Upper lobe of right lung (tissue), 1 donor: ENCODE measurements around the gene BABAM2. TPM values are rescaled to one million over a fixed set of nuclear protein-coding genes. Genes with fewer than 3 reads are reported as not detected.
"Not testable (repeated sequence)": the region's sequence is repeated elsewhere in the genome, so short reads cannot be mapped to it uniquely, and the experiment has no call there.

Experiments used
- ATAC-seq: fragments of 200-7000 bp; cut with Tn5 transposase; one replicate; pipeline ENCODE4 v1.9.1; 2020; ENCODE audit warnings: mild to moderate bottlenecking, moderate library complexity
- DNase-seq: peaks from one replicate; pipeline ENCODE4 v3.0.0-alpha.2; 2020
- H3K27ac ChIP-seq: fragments of 200-600 bp; one replicate; pipeline ENCODE4 v1.8.0; 2022
- H3K27me3 ChIP-seq: fragments of 200-600 bp; one replicate; pipeline ENCODE4 v1.8.0; 2022; ENCODE audit warnings: mild to moderate bottlenecking
- H3K36me3 ChIP-seq: fragments of 200-600 bp; one replicate; pipeline ENCODE4 v1.8.0; 2022
- H3K4me1 ChIP-seq: fragments of 200-600 bp; one replicate; pipeline ENCODE4 v1.8.0; 2022
- H3K4me3 ChIP-seq: fragments of 200-600 bp; one replicate; pipeline ENCODE4 v1.8.0; 2022; ENCODE audit warnings: mild to moderate bottlenecking
- H3K9me3 ChIP-seq: fragments of 200-600 bp; one replicate; pipeline ENCODE4 v1.8.0; 2022
- intact Hi-C: fragments of 100-400 bp; cut with DNase I; formaldehyde crosslinking; loops from one replicate; pipeline ENCODE4 v1.11.0; 2022
- total RNA-seq: library from RNA; stranded (reverse); fragmentation: NEBNext Ultra II Directional; extraction: Animal tissue kit (Norgen Biotek cat#: 25700); gene quantifications from one replicate; pipeline ENCODE4 v1.2.1, GENCODE V29; 2021
- TF ChIP-seq, protein P1 (sequence below): fragments of 200-600 bp; IDR thresholded peaks from one replicate; pipeline ENCODE4 v1.8.0; 2022; ENCODE audit warnings: antibody characterized with exemption
- donor health status: DM: no; HTN: yes; CAD: no; lungs with severe emphysema.

BABAM2 gene
- total RNA-seq, 1 donor from 2014 or later, result 36.2 TPM

- Histone ChIP-seq H3K9me3 (no peaks in the 10 kb centered on the region), H3K27ac (no peak overlapping the region), H3K4me1 (peaks cover 12% of the 10 kb centered on the region), H3K27me3 (no peaks in the 10 kb centered on the region), H3K4me3 (no peak overlapping the region), H3K36me3 (no peaks in the 10 kb centered on the region)
- no peak for ATAC-seq
- intact Hi-C loops, result no loop called here
- peak; percentile 63 for DNase-seq
- TF ChIP-seq, protein P1, sequence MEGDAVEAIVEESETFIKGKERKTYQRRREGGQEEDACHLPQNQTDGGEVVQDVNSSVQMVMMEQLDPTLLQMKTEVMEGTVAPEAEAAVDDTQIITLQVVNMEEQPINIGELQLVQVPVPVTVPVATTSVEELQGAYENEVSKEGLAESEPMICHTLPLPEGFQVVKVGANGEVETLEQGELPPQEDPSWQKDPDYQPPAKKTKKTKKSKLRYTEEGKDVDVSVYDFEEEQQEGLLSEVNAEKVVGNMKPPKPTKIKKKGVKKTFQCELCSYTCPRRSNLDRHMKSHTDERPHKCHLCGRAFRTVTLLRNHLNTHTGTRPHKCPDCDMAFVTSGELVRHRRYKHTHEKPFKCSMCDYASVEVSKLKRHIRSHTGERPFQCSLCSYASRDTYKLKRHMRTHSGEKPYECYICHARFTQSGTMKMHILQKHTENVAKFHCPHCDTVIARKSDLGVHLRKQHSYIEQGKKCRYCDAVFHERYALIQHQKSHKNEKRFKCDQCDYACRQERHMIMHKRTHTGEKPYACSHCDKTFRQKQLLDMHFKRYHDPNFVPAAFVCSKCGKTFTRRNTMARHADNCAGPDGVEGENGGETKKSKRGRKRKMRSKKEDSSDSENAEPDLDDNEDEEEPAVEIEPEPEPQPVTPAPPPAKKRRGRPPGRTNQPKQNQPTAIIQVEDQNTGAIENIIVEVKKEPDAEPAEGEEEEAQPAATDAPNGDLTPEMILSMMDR, result no peak
Measured at GRCh38 chr2:28334527-28334894, 444.0 kb downstream of the BABAM2 start.

DNA sequence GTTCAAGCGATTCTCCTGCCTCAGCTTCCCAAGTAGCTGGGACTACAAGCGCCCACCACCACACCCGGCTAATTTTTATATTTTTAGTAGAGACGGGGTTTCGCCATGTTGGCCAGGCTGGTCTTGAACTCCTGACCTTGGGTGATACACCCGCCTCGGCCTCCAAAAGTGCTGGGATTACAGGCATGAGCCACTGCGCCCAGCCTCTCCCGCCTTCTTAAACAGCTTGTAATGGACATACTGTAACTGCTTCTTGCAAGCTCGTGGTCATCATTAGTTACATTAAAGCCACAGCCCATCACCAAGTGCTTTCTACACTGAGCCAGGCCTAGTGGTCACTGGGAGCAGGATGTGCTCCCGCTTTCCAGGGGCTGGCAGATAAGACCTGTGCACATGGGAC, 444.7 kb downstream of the BABAM2 start:
- intact Hi-C loops, H3K4me3 ChIP-seq, H3K27ac ChIP-seq, H3K9me3 ChIP-seq, H3K36me3 ChIP-seq, ATAC-seq, H3K27me3 ChIP-seq: not testable (repeated sequence)
- H3K4me1 ChIP-seq, result peaks cover 12% of the 10 kb centered on the region
- DNase-seq, result peak; percentile 29

GRCh38 chr2:28335666-28336065, 445.1 kb downstream of the BABAM2 start:
- TF ChIP-seq, protein P1, result no peak

DNA sequence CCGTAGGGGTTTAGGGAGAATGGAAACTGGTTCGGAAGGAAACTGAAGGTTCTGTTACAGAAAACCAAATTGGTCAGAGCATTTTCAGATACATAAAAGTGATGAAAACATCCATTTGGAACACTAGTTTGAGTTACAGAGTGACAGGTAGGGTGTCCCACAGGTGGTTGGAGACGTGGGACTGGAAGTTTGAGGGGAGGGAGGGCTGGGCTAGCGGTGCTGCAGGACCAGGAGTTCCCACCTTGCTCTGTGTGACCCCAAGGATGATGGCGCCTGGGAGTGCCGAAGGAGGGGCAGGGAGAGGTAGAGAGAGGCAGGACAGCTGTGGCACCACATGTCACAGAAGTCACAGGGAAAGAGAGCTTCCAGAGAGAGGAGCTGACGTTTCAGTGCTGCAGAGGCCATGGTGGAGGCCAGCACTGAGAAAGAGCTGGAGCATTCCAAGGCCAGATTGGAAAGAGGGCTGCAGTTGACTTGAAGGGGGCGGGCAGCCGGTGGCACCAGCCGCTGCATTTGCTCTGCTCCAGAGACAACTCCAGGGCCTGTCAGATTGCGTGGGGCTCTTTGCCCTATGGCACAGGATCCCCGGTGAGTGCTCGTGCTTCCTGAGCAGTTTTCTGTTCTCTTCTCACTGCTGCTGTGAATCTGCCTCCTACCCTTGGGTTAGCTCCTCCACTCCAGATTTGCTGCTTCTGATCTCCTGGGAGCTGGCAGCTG, 445.9 kb downstream of the BABAM2 start:
- DNase-seq, result peak; percentile 41
- intact Hi-C loops, result no loop called here

More at GRCh38 chr2:28335666-28336065, 445.1 kb downstream of the BABAM2 start:
- H3K36me3 ChIP-seq, result no peaks in the 10 kb centered on the region
- ATAC-seq (no peak), DNase-seq (peak; percentile 29)
- H3K27ac ChIP-seq, result no peak overlapping the region
- peaks cover 12% of the 10 kb centered on the region for H3K4me1 ChIP-seq
- H3K9me3 ChIP-seq, result no peaks in the 10 kb centered on the region
- H3K4me3 ChIP-seq, result no peak overlapping the region
- intact Hi-C loops, result no loop called here
- no peaks in the 10 kb centered on the region for H3K27me3 ChIP-seq

DNA sequence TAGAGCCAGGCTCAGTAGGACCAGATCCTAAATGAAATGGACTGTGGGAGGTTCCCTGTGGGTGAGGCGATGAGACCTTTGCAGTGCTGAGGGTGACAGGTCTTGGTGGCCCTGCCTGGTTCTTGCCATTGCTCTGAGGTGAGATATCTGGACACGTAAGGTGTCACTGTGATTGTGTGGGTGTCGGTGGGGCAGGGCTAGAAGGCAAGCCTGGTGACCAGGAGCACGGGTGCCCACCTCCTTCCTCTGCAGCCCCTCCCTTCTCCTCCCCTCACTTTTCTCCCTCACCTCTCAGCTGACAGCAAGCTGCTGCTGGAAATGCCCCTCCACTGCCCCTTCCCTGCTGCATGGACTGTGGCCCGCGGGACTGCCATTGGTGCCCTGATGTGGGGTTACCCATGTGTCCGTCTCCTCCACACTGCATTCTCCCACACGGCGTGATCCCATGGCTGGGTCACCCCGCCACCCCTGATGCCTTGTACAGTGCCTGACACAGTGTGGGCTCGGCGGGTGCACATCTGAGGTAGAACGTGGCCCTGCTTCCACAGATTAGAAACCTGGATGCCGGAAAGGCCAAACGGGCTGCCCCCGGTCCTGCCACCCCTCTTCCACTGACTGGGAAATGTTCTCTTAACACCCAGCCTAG, 446.6 kb downstream of the BABAM2 start:
- peak; percentile 60 for DNase-seq
- no peak overlapping the region for H3K4me3 ChIP-seq
- intact Hi-C loops, result no loop called here
- no peak overlapping the region for H3K27ac ChIP-seq
- peaks cover 15% of the 10 kb centered on the region for H3K4me1 ChIP-seq
- H3K9me3 ChIP-seq, result no peaks in the 10 kb centered on the region
- H3K36me3 ChIP-seq, result no peaks in the 10 kb centered on the region
- TF ChIP-seq, protein P1, result no peak
- no peak for ATAC-seq
- no peaks in the 10 kb centered on the region for H3K27me3 ChIP-seq

More for the DNA sequence above, 445.9 kb downstream of the BABAM2 start:
- H3K27me3 ChIP-seq, result no peaks in the 10 kb centered on the region
- H3K9me3 ChIP-seq, result no peaks in the 10 kb centered on the region
- no peaks in the 10 kb centered on the region for H3K36me3 ChIP-seq
- peaks cover 12% of the 10 kb centered on the region for H3K4me1 ChIP-seq
- no peak overlapping the region for H3K4me3 ChIP-seq
- ATAC-seq, result no peak
- no peak overlapping the region for H3K27ac ChIP-seq
- TF ChIP-seq, protein P1, result no peak

- no peak overlapping the region for H3K4me3 ChIP-seq
- H3K27me3 ChIP-seq, result no peaks in the 10 kb centered on the region
- H3K9me3 ChIP-seq, result no peaks in the 10 kb centered on the region
- ATAC-seq, result peak; percentile 29
- peak; percentile 62 for DNase-seq
- no peaks in the 10 kb centered on the region for H3K36me3 ChIP-seq
- H3K4me1 ChIP-seq, result peaks cover 24% of the 10 kb centered on the region
- intact Hi-C loops, result no loop called here
- no peak overlapping the region for H3K27ac ChIP-seq
- TF ChIP-seq, protein P1, result no peak
Measured at GRCh38 chr2:28338046-28338817, 447.7 kb downstream of the BABAM2 start.
